ENCODE data around the gene PRKCA. TPM values are rescaled to one million over a fixed set of nuclear protein-coding genes. Genes with fewer than 3 reads are reported as not detected.

Gene PRKCA
- total RNA-seq, 4 donors from 2014 or later = 55.8 to 90.7 (median 66.7) TPM

- Histone ChIP-seq H3K9me3 (no peaks in the 10 kb centered on the region), H3K4me3 (no peak overlapping the region), H3K4me1 (peaks cover 0 to 25% (median 5%) of the 10 kb centered on the region in 4 donors), H3K27ac (no peak overlapping the region), H3K36me3 (no peaks in the 10 kb centered on the region), H3K27me3 (no peaks in the 10 kb centered on the region)
- no peak for TF ChIP-seq CTCF (IDR thresholded peaks at IDR 0.05)
- TF ChIP-seq EP300 (IDR thresholded peaks at IDR 0.05) = no peak
- TF ChIP-seq POLR2A (IDR thresholded peaks at IDR 0.05) = no peak
- 89 to 100% methylated on average over 2 of the region's 2 CpGs for WGBS, 2 donors
- DNase-seq (ENCODE audit: low spot score in 2 of 2) = no peak
These were observed 144.0 kb downstream of the PRKCA start for GRCh38 chr17:66446419-66446818.

- Histone ChIP-seq H3K27ac (no peak overlapping the region), H3K4me3 (no peak overlapping the region), H3K36me3 (no peaks in the 10 kb centered on the region), H3K9me3 (no peaks in the 10 kb centered on the region), H3K4me1 (peaks cover 0 to 26% (median 5%) of the 10 kb centered on the region in 4 donors), H3K27me3 (no peaks in the 10 kb centered on the region)
- 95 to 97% methylated on average over 8 of the region's 8 CpGs for WGBS, 2 donors
- DNase-seq (ENCODE audit: low spot score in 2 of 2) = no peak
- no peak for TF ChIP-seq POLR2A (IDR thresholded peaks at IDR 0.05)
- no peak for TF ChIP-seq EP300 (IDR thresholded peaks at IDR 0.05)
- TF ChIP-seq CTCF (IDR thresholded peaks at IDR 0.05) = no peak
These were observed 144.7 kb downstream of the PRKCA start for GRCh38 chr17:66447159-66447558.

GRCh38 chr17:66448026-66448639 lies 145.7 kb downstream of the PRKCA start:
- H3K9me3 ChIP-seq = no peaks in the 10 kb centered on the region
- TF ChIP-seq POLR2A (IDR thresholded peaks at IDR 0.05) (no peak), CTCF (IDR thresholded peaks at IDR 0.05) (no peak), EP300 (IDR thresholded peaks at IDR 0.05) (no peak)
- no peaks in the 10 kb centered on the region for H3K27me3 ChIP-seq
- 79 to 81% methylated on average over 14 of the region's 14 CpGs for WGBS, 2 donors
- no peak overlapping the region for H3K27ac ChIP-seq
- peaks cover 0 to 17% (median 5%) of the 10 kb centered on the region in 4 donors for H3K4me1 ChIP-seq
- DNase-seq (ENCODE audit: low spot score in 2 of 2) = no peak
- H3K36me3 ChIP-seq = no peaks in the 10 kb centered on the region
- H3K4me3 ChIP-seq = no peak overlapping the region

GRCh38 chr17:66449418-66449977 lies 147.1 kb downstream of the PRKCA start:
- Histone ChIP-seq H3K27ac (no peak overlapping the region), H3K27me3 (no peaks in the 10 kb centered on the region), H3K4me1 (peaks cover 0 to 9% (median 3%) of the 10 kb centered on the region in 4 donors), H3K4me3 (no peak overlapping the region), H3K36me3 (no peaks in the 10 kb centered on the region), H3K9me3 (no peaks in the 10 kb centered on the region)
- WGBS, 2 donors = 68 to 72% methylated on average over 8 of the region's 8 CpGs
- DNase-seq (ENCODE audit: low spot score in 2 of 2) = no peak
- TF ChIP-seq CTCF (IDR thresholded peaks at IDR 0.05) (no peak), EP300 (IDR thresholded peaks at IDR 0.05) (no peak), POLR2A (IDR thresholded peaks at IDR 0.05) (no peak)

- Histone ChIP-seq H3K4me1 (peaks cover 0 to 9% (median 3%) of the 10 kb centered on the region in 4 donors), H3K27ac (no peak overlapping the region), H3K36me3 (no peaks in the 10 kb centered on the region), H3K4me3 (no peak overlapping the region), H3K27me3 (no peaks in the 10 kb centered on the region), H3K9me3 (no peaks in the 10 kb centered on the region)
- 76 to 79% methylated on average over 12 of the region's 12 CpGs for WGBS, 2 donors
- TF ChIP-seq CTCF (IDR thresholded peaks at IDR 0.05) = no peak
- no peak for TF ChIP-seq POLR2A (IDR thresholded peaks at IDR 0.05)
- TF ChIP-seq EP300 (IDR thresholded peaks at IDR 0.05) = no peak
- no peak for DNase-seq (ENCODE audit: low spot score in 2 of 2)
These were observed 147.8 kb downstream of the PRKCA start for GRCh38 chr17:66450008-66450851.
